ENCODE measurements around the gene RASD1.

- TF ChIP-seq CTCF (IDR thresholded peaks at IDR 0.05; ENCODE audit: low read depth, low read length, poor library complexity, severe bottlenecking) (no peak), EZH2phosphoT487 (IDR thresholded peaks at IDR 0.05; ENCODE audit: borderline replicate concordance, low read length) (no peak)
Measured at GRCh38 chr17:17457680-17458079, 38.5 kb downstream of the RASD1 start.
